NCI-H1048 (cell line): ENCODE measurements around the gene SPATA31A5.
"Not testable (repeated sequence)": the region's sequence is repeated elsewhere in the genome, so short reads cannot be mapped to it uniquely, and the experiment has no call there.

Experiments
- DNase-seq: peaks from one replicate; lab custom pipeline; 2025; lab: John Stamatoyannopoulos, UW

SPATA31A5 gene

DNA sequence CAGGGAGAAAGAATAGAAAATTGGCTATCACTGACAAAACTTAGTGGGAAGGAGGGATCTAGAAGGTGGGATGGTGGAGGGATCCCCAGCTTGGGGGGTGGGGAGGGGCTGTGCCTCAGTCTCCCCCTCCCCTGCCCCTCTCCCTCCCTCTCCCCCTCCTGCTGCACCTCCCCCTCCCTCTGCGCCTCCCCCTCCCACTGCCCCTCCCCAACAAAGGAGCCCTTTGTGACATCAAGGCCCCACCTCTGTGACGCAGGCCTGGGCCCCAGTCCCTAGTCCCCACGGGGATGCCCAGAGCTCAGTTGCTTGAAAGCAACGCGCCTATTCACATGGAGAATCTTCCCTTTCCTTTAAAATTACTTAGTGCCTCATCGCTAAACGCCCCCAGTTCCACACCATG, at the start of gene SPATA31A5:
Gene SPATA31A5, plus strand, starts transcription at position 301 of the 400 bp plus-strand sequence. Its CDS starts 29 bp downstream, at position 330.
- DNase-seq = not testable (repeated sequence)

DNA sequence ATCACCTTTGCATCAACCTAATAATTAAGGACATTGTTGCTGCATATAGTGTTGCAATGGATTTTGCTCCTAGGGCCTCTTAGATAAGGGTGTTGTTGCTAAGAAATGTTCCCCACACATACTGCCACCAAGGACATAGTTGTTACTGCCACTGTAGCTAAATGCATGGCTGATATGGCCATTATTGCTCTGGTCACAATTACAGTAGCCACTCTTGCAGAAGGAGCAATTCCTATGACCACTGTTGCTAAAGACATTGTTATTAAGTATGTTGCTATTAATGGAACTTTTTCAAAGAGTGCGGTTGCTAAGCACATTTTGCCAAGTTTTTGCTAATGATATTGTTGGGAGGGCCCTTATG, 48.8 kb downstream of the SPATA31A5 start:
- not testable (repeated sequence) for DNase-seq

DNA sequence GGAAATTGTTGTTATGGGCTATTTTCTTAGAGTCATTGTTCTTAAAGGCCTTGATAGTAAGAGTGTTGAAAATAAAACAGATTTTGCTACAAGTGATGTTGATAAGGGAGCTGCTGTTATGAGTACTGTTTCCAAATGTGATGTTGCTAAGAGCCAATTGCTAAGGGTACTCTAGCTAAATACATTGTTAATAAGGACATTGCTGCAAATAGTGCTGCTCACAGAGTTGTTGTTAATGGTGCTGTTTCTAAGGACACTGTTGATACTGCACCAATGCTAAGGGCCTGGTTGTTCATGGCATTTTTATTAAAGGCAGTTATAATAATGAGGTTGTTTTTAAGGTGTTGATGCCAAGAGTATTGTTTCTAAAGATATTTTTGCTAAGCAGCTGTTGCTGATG, 52.2 kb downstream of the SPATA31A5 start:
- DNase-seq = not testable (repeated sequence)
